HCT116 (cell line): ENCODE results near the gene SEC24D. TPM values are rescaled to one million over a fixed set of nuclear protein-coding genes. Genes with fewer than 3 reads are reported as not detected.

Experiments
- ATAC-seq: fragments of 200-7000 bp; cut with Tn5 transposase; 2 replicates; pipeline ENCODE4 v1.9.1; 2020; ENCODE audit warnings: mild to moderate bottlenecking, moderate library complexity
- BruUV-seq: library from RNA; stranded (reverse); fragments of 400-500 nt; replicated peaks from 2 replicates; lab custom pipeline; 2021; lab: Mats Ljungman, UMichigan
- CTCF ChIA-PET: fragments of 300-600 bp; sonication (Branson Sonifier 250); formaldehyde crosslinking; loops from one replicate; lab custom pipeline; 2021; ENCODE audit warnings: antibody characterized with exemption; lab: Charles Lee
- POLR2A ChIA-PET: fragments of 300-600, 350-600 bp; sonication (Branson Sonifier 250); formaldehyde crosslinking; loops from one replicate; lab custom pipeline; 2021; ENCODE audit warnings: antibody characterized with exemption; lab: Charles Lee
- RAD21 ChIA-PET, 2 experiments: fragments of 300-600 bp; sonication (Branson Sonifier 250); formaldehyde crosslinking; loops; one replicate each; lab custom pipeline; 2023; ENCODE audit warnings: low total read pairs in 2 of 2; ENCODE audit not compliant: uncharacterized antibody in 2 of 2, unreplicated experiment in 2 of 2, low non-redundant PET in 1 of 2; lab: Charles Lee
- DNase-seq: peaks from one replicate; pipeline ENCODE4 v3.0.0-alpha.2; 2010; ENCODE audit warnings: low read depth, low spot score
- H2AFZ ChIP-seq: fragments of 200-600 bp; shearing (Covaris generic), sonication (generic); 2 replicates; pipeline ENCODE4 v1.6.1; 2017; ENCODE audit warnings: low read depth, mixed run types, mixed read lengths, antibody characterized with exemption, low read length; ENCODE audit not compliant: poor library complexity, severe bottlenecking
- H3K27ac ChIP-seq: 2 replicates; pipeline ENCODE4 v1.5.1; 2012; ENCODE audit warnings: low read depth, low read length
- H3K27me3 ChIP-seq: fragments of 200-600 bp; sonication (generic); 2 replicates; pipeline ENCODE4 v1.6.1; 2016; ENCODE audit warnings: mixed run types, low read length, mixed read lengths; ENCODE audit not compliant: insufficient read depth
- H3K36me3 ChIP-seq, 2 experiments: fragments of 200-500 bp in 1 of 2; fragments of 200-600 bp in 1 of 2; sonication (Bioruptor generic) in 1 of 2; sonication (generic) in 1 of 2; 2 replicates each; pipeline versions ENCODE4 v1.5.1 to v1.6.1; 2014 to 2016; ENCODE audit warnings: low read length in 2 of 2, inconsistent platforms in 1 of 2, mixed read lengths in 1 of 2, mixed run types in 1 of 2; ENCODE audit not compliant: insufficient read depth in 2 of 2, control insufficient read depth in 1 of 2
- H3K4me1 ChIP-seq, 2 experiments: fragments of 200-600 bp in 1 of 2; sonication (generic) in 1 of 2; 2 replicates each; pipeline versions ENCODE4 v1.5.1 to v1.6.1; 2012 to 2017; ENCODE audit warnings: low read length in 2 of 2, inconsistent platforms in 1 of 2, mild to moderate bottlenecking in 1 of 2, mixed read lengths in 1 of 2, mixed run types in 1 of 2, moderate library complexity in 1 of 2; ENCODE audit not compliant: insufficient read depth in 2 of 2, control insufficient read depth in 1 of 2
- H3K4me2 ChIP-seq: fragments of 200-600 bp; sonication (generic); 2 replicates; pipeline ENCODE4 v1.6.1; 2017; ENCODE audit warnings: mixed run types, low read length, mixed read lengths
- H3K4me3 ChIP-seq, 2 experiments: fragments of 200-600 bp in 1 of 2; sonication (generic) in 1 of 2; replicated peaks in 1 of 2; 2 replicates each; pipeline ENCODE4 v1.5.1; 2011 to 2016; ENCODE audit warnings: low read length in 2 of 2, control low read depth in 1 of 2, low read depth in 1 of 2, mild to moderate bottlenecking in 1 of 2, mixed read lengths in 1 of 2, mixed run types in 1 of 2
- H3K79me2 ChIP-seq: fragments of 200-600 bp; sonication (generic); 2 replicates; pipeline ENCODE4 v1.6.1; 2017; ENCODE audit warnings: mild to moderate bottlenecking, mixed run types, low read length, moderate library complexity, mixed read lengths; ENCODE audit not compliant: insufficient read depth
- H3K9ac ChIP-seq: fragments of 200-600 bp; sonication (generic); 2 replicates; pipeline ENCODE4 v1.6.1; 2016; ENCODE audit warnings: low read length, mixed read lengths
- H3K9me2 ChIP-seq: fragments of 200-600 bp; sonication (generic), shearing (Covaris generic); 2 replicates; pipeline ENCODE4 v1.6.1; 2017; ENCODE audit warnings: mixed run types, mild to moderate bottlenecking, moderate library complexity; ENCODE audit not compliant: insufficient read depth
- H3K9me3 ChIP-seq, 2 experiments: fragments of 200-500 bp in 1 of 2; fragments of 200-600 bp in 1 of 2; sonication (Bioruptor generic) in 1 of 2; sonication (generic) in 1 of 2; 2 replicates each; pipeline ENCODE4 v1.6.1; 2014 to 2017; ENCODE audit warnings: low read length in 2 of 2, mixed read lengths in 2 of 2, inconsistent platforms in 1 of 2, low read depth in 1 of 2, mild to moderate bottlenecking in 1 of 2, mixed run types in 1 of 2, moderate library complexity in 1 of 2; ENCODE audit not compliant: control insufficient read depth in 1 of 2, insufficient read depth in 1 of 2
- H4K20me1 ChIP-seq: fragments of 200-600 bp; sonication (generic), shearing (Covaris generic); 2 replicates; pipeline ENCODE4 v1.6.1; 2017; ENCODE audit warnings: mixed run types, mild to moderate bottlenecking, moderate library complexity; ENCODE audit not compliant: insufficient read depth
- CEBPB ChIP-seq: IDR thresholded peaks from 2 replicates; pipeline ENCODE4 v1.6.1; 2012; ENCODE audit warnings: low read depth
- CTCF ChIP-seq, 3 experiments: fragments of 200-600 bp in 1 of 3; sonication (generic) in 1 of 3; IDR thresholded peaks in 2 of 3; conservative IDR thresholded peaks in 1 of 3; 2 replicates each; pipeline ENCODE4 v1.5.1; 2012 to 2017; ENCODE audit warnings: low read depth in 2 of 3, low read length in 2 of 3, antibody characterized with exemption in 1 of 3, borderline replicate concordance in 1 of 3, control low read depth in 1 of 3, mild to moderate bottlenecking in 1 of 3, mixed read lengths in 1 of 3, mixed run types in 1 of 3, moderate library complexity in 1 of 3; ENCODE audit not compliant: insufficient read depth in 1 of 3
- FOSL1 ChIP-seq: IDR thresholded peaks from 2 replicates; pipeline ENCODE4 v1.6.1; 2012; ENCODE audit warnings: low read depth
- POLR2A ChIP-seq: IDR thresholded peaks from 2 replicates; pipeline ENCODE4 v1.7.0; 2011; ENCODE audit warnings: borderline replicate concordance; ENCODE audit not compliant: insufficient read depth, insufficient read length; ENCODE audit errors: extremely low read depth
- POLR2AphosphoS5 ChIP-seq: IDR thresholded peaks from 2 replicates; pipeline ENCODE4 v1.6.1; 2011; ENCODE audit warnings: mild to moderate bottlenecking, low read depth, low read length, moderate library complexity
- RAD21 ChIP-seq: IDR thresholded peaks from 2 replicates; pipeline ENCODE4 v1.6.1; 2012; ENCODE audit warnings: low read depth, mild to moderate bottlenecking
- SIN3A ChIP-seq: IDR thresholded peaks from 2 replicates; pipeline ENCODE4 v1.6.1; 2012; ENCODE audit warnings: low read depth
- SP1 ChIP-seq: IDR thresholded peaks from 2 replicates; pipeline ENCODE4 v1.6.1; 2012; ENCODE audit warnings: low read depth
- SRF ChIP-seq: IDR thresholded peaks from 2 replicates; pipeline ENCODE4 v1.6.1; 2012; ENCODE audit warnings: low read depth
- intact Hi-C: fragments of 100-400 bp; cut with micrococcal nuclease; formaldehyde crosslinking; loops from 2 replicates; pipeline ENCODE4 v1.10.0; 2022
- total RNA-seq: library from RNA; stranded (reverse); gene quantifications from one replicate; pipeline ENCODE4 v1.2.1, GENCODE V29; 2021; ENCODE audit not compliant: unreplicated experiment

SEC24D gene
- total RNA-seq, 1 experiment from 2014 or later: 28.5 TPM

- Histone ChIP-seq H3K4me2 (no peak overlapping the region), H3K9me2 (no peaks in the 10 kb centered on the region), H3K4me3 (no peak overlapping the region), H3K9me3 (no peaks in the 10 kb centered on the region), H3K36me3 (peaks cover 0 to 7% of the 10 kb centered on the region in 2 experiments; a peak in 2 of 4 replicates), H3K4me1 (peaks cover 5 to 9% of the 10 kb centered on the region in 2 experiments; a peak in 3 of 4 replicates), H3K79me2 (no peaks in the 10 kb centered on the region), H2AFZ (no peak overlapping the region), H3K27ac (no peak overlapping the region), H3K27me3 (no peaks in the 10 kb centered on the region), H4K20me1 (no peaks in the 10 kb centered on the region), H3K9ac (no peak overlapping the region)
- ATAC-seq (no peak), DNase-seq (no peak)
- ChIA-PET RAD21 (no interaction called here), POLR2A (no interaction called here), CTCF (interaction anchor here (1.0 kb wide), 2 partner anchors 10 to 20 kb away, joined by 3 read pairs; no protein-coding TSS in a partner anchor)
- BruUV-seq: no TSS peak
- intact Hi-C loops: no loop called here
- TF ChIP-seq CEBPB: no peak
- TF ChIP-seq CTCF (IDR thresholded peaks at IDR 0.05 in 2 of 3, conservative IDR thresholded peaks at IDR 0.05 in 1 of 3; ENCODE audit: borderline replicate concordance in 1 of 3, insufficient read depth in 1 of 3, low read depth in 2 of 3, low read length in 2 of 3): no peak
- no peak for TF ChIP-seq SRF
- no peak for TF ChIP-seq POLR2AphosphoS5
- TF ChIP-seq RAD21: no peak
- no peak for TF ChIP-seq FOSL1
- no peak for TF ChIP-seq POLR2A
- TF ChIP-seq SIN3A: no peak
- TF ChIP-seq SP1: no peak
Observed at GRCh38 chr4:118762155-118762554, 73.8 kb downstream of the SEC24D start.
